SK-N-SH (cell line): ENCODE results near the gene NBL1. TPM values are rescaled to one million over a fixed set of nuclear protein-coding genes. Genes with fewer than 3 reads are reported as not detected.

Source experiments
- CTCF ChIA-PET: fragments of 300-600, 350-600 bp; formaldehyde crosslinking; extraction: SDS; loops from one replicate; lab custom pipeline; 2021; lab: Yijun Ruan, JAX
- POLR2A ChIA-PET: fragments of 350-600 bp; sonication (Branson Sonifier 250); formaldehyde crosslinking; extraction: SDS; loops from one replicate; lab custom pipeline; 2020; ENCODE audit warnings: antibody characterized with exemption, inconsistent platforms; lab: Yijun Ruan, JAX
- DNase-seq: peaks from one replicate; pipeline ENCODE4 v3.0.0; 2012
- H2AFZ ChIP-seq: fragments of 200-600 bp; sonication (generic); 2 replicates; pipeline ENCODE4 v1.8.1; 2016; ENCODE audit warnings: antibody characterized with exemption, mild to moderate bottlenecking, low read depth
- H3F3A ChIP-seq: fragments of 200-600 bp; sonication (generic); replicated peaks from 2 replicates; pipeline ENCODE3; 2016; ENCODE audit warnings: antibody characterized with exemption, mild to moderate bottlenecking; ENCODE audit not compliant: insufficient read depth
- H3K27ac ChIP-seq, 2 experiments: fragments of 200-500 bp in 1 of 2; fragments of 200-600 bp in 1 of 2; sonication (Bioruptor generic) in 1 of 2; sonication (generic), shearing (Covaris generic) in 1 of 2; 2 replicates each; pipeline versions ENCODE4 v1.5.1 to v1.6.1; 2014 to 2016; ENCODE audit warnings: low read depth in 2 of 2, inconsistent platforms in 1 of 2, low read length in 1 of 2, mild to moderate bottlenecking in 1 of 2, mixed read lengths in 1 of 2
- H3K27me3 ChIP-seq: fragments of 200-600 bp; sonication (generic), shearing (Covaris generic); 2 replicates; pipeline ENCODE4 v1.6.1; 2016; ENCODE audit warnings: mixed run types; ENCODE audit not compliant: insufficient read depth
- H3K36me3 ChIP-seq, 2 experiments: fragments of 200-500 bp in 1 of 2; fragments of 200-600 bp in 1 of 2; sonication (Bioruptor generic) in 1 of 2; sonication (generic) in 1 of 2; replicated peaks in 1 of 2; 2 replicates each; pipeline versions ENCODE3 to v1.5.1; 2014 to 2016; ENCODE audit warnings: low read length in 1 of 2, mild to moderate bottlenecking in 1 of 2; ENCODE audit not compliant: insufficient read depth in 2 of 2, control insufficient read depth in 1 of 2
- H3K4me1 ChIP-seq, 2 experiments: fragments of 200-500 bp in 1 of 2; fragments of 200-600 bp in 1 of 2; sonication (Bioruptor generic) in 1 of 2; sonication (generic), shearing (Covaris generic) in 1 of 2; 2 replicates each; pipeline versions ENCODE4 v1.5.1 to v1.6.1; 2014 to 2016; ENCODE audit warnings: low read depth in 1 of 2, low read length in 1 of 2, mixed run types in 1 of 2; ENCODE audit not compliant: insufficient read depth in 2 of 2, control insufficient read depth in 1 of 2
- H3K4me2 ChIP-seq: fragments of 200-600 bp; sonication (generic), shearing (Covaris generic); 2 replicates; pipeline ENCODE4 v1.6.1; 2017; ENCODE audit warnings: mixed run types
- H3K4me3 ChIP-seq, 2 experiments: fragments of 200-500 bp in 1 of 2; fragments of 200-600 bp in 1 of 2; sonication (Bioruptor generic) in 1 of 2; sonication (generic), shearing (Covaris generic) in 1 of 2; 2 replicates each; pipeline versions ENCODE4 v1.5.1 to v1.8.1; 2014 to 2016; ENCODE audit warnings: low read depth in 2 of 2, inconsistent platforms in 1 of 2, low read length in 1 of 2, mild to moderate bottlenecking in 1 of 2, mixed read lengths in 1 of 2, moderate library complexity in 1 of 2
- H3K79me2 ChIP-seq: fragments of 200-600 bp; sonication (generic); 2 replicates; pipeline ENCODE4 v1.8.1; 2017; ENCODE audit warnings: mild to moderate bottlenecking; ENCODE audit not compliant: insufficient read depth
- H3K9ac ChIP-seq: fragments of 200-600 bp; sonication (generic); 2 replicates; pipeline ENCODE4 v1.6.1; 2017; ENCODE audit warnings: mixed run types
- H3K9me2 ChIP-seq: fragments of 200-600 bp; sonication (generic); 2 replicates; pipeline ENCODE4 v1.6.1; 2017; ENCODE audit warnings: mixed run types
- H3K9me3 ChIP-seq: fragments of 200-600 bp; sonication (generic); 2 replicates; pipeline ENCODE4 v1.6.1; 2017; ENCODE audit warnings: mixed run types, mild to moderate bottlenecking, moderate library complexity
- H4K20me1 ChIP-seq: fragments of 200-600 bp; sonication (generic); 2 replicates; pipeline ENCODE4 v1.6.1; 2017; ENCODE audit warnings: mild to moderate bottlenecking, mixed run types; ENCODE audit not compliant: insufficient read depth
- CHD2 ChIP-seq: fragments of 150-350 bp; IDR thresholded peaks from 2 replicates; pipeline ENCODE4 v1.6.1; 2018; ENCODE audit warnings: low read length; ENCODE audit not compliant: partially characterized antibody
- ELF1 ChIP-seq: IDR thresholded peaks from 2 replicates; pipeline ENCODE4 v1.4.0; 2012
- FOXJ3 ChIP-seq: sonication (generic); formaldehyde crosslinking; IDR thresholded peaks from 2 replicates; pipeline ENCODE4 v1.5.1; 2020; ENCODE audit warnings: mild to moderate bottlenecking, missing genetic modification reagents
- FOXM1 ChIP-seq: IDR thresholded peaks from 2 replicates; pipeline ENCODE4 v1.4.0; 2012; ENCODE audit warnings: low read depth, mild to moderate bottlenecking
- GATA2 ChIP-seq: sonication (generic); formaldehyde crosslinking; IDR thresholded peaks from 2 replicates; pipeline ENCODE4 v1.5.0; 2020; ENCODE audit warnings: mild to moderate bottlenecking, missing genetic modification reagents
- MEF2A ChIP-seq: IDR thresholded peaks from 2 replicates; pipeline ENCODE4 v1.4.0; 2012; ENCODE audit warnings: low read depth, borderline replicate concordance
- NFIC ChIP-seq: IDR thresholded peaks from 2 replicates; pipeline ENCODE4 v1.4.0; 2012; ENCODE audit warnings: borderline replicate concordance
- NRF1 ChIP-seq: IDR thresholded peaks from 2 replicates; pipeline ENCODE4 v1.6.1; 2012; ENCODE audit warnings: low read depth, mild to moderate bottlenecking, low read length
- RAD21 ChIP-seq: IDR thresholded peaks from 2 replicates; pipeline ENCODE4 v1.6.1; 2012; ENCODE audit warnings: mild to moderate bottlenecking, low read length
- WGBS: methylation state at CpG from one replicate; pipeline ENCODE4 v1.1.6; 2017; ENCODE audit warnings: low lambda C conversion rate; 5-methylcytosine and 5-hydroxymethylcytosine counted together
- polyA plus RNA-seq, 3 experiments: library from polyadenylated mRNA; depleted of rRNA; stranded (reverse); fragments of >200 nt; gene quantifications; 2 replicates each; pipeline ENCODE4 v1.2.3, GENCODE V29; 2012
- TF ChIP-seq, protein P1 (sequence below): IDR thresholded peaks from 2 replicates; pipeline ENCODE4 v1.4.0; 2012; ENCODE audit warnings: low read depth, borderline replicate concordance
- TF ChIP-seq, protein P2 (sequence below): IDR thresholded peaks from 2 replicates; pipeline ENCODE4 v1.6.1; 2012; ENCODE audit warnings: mild to moderate bottlenecking, low read depth, low read length, moderate library complexity
- TF ChIP-seq, protein P3 (sequence below): IDR thresholded peaks from 2 replicates; pipeline ENCODE4 v1.4.0; 2012; ENCODE audit warnings: low read depth

Gene NBL1
- polyA plus RNA-seq, 1 of the 3 experiments (the other 2 are of a cell fraction): 36.1 TPM

DNA sequence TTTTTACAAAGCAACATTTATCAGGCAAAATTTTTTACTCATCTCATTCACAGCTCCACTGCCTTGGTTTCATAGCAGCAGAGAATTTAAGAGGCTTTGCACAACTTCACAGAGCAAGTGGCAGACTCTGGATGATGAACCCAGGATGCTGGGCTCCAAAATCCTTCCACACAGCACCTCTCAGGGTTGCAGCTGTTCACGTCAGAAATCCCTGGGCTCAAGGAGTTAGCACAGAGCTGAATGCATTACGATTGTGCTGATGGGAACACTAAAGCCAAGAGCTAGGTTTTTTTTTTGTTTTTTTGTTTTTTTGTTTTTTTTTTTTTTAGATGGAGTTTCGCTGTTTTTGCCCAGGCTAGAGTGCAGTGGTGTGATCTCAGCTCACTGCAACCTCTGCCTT, 18.2 kb downstream of the NBL1 start:
- Histone ChIP-seq H3K9me2 (no peaks in the 10 kb centered on the region), H4K20me1 (no peaks in the 10 kb centered on the region), H3K4me1 (peaks cover 0 to 6% of the 10 kb centered on the region in 2 experiments; a peak in 1 of 4 replicates), H2AFZ (no peak overlapping the region), H3K36me3 (no peaks in the 10 kb centered on the region), H3K4me2 (no peak overlapping the region), H3F3A (no peaks in the 10 kb centered on the region), H3K27me3 (no peaks in the 10 kb centered on the region; the same call in 1 of the 2 replicates), H3K9me3 (no peaks in the 10 kb centered on the region), H3K79me2 (no peaks in the 10 kb centered on the region), H3K27ac (no peak overlapping the region), H3K4me3 (no peak overlapping the region), H3K9ac (no peak overlapping the region)
- ChIA-PET CTCF (interaction anchor here (0.6 to 33.1 kb wide), 55 partner anchors 9 to 411 kb away, joined by 3 to 553 read pairs (median 4); partner anchors contain the start of genes EMC1, MRTO4, OTUD3 and RNF186), POLR2A (interaction anchor here (1.8 kb wide), 1 partner anchor 42 kb away, joined by 7 read pairs; no protein-coding TSS in a partner anchor)
- WGBS: 75% methylated on average over 3 of the region's 3 CpGs
- no peak for DNase-seq
- TF ChIP-seq NRF1: no peak
- TF ChIP-seq FOXJ3 (CRISPR knock-in tag): no peak
- TF ChIP-seq ELF1: no peak
- TF ChIP-seq, protein P1, sequence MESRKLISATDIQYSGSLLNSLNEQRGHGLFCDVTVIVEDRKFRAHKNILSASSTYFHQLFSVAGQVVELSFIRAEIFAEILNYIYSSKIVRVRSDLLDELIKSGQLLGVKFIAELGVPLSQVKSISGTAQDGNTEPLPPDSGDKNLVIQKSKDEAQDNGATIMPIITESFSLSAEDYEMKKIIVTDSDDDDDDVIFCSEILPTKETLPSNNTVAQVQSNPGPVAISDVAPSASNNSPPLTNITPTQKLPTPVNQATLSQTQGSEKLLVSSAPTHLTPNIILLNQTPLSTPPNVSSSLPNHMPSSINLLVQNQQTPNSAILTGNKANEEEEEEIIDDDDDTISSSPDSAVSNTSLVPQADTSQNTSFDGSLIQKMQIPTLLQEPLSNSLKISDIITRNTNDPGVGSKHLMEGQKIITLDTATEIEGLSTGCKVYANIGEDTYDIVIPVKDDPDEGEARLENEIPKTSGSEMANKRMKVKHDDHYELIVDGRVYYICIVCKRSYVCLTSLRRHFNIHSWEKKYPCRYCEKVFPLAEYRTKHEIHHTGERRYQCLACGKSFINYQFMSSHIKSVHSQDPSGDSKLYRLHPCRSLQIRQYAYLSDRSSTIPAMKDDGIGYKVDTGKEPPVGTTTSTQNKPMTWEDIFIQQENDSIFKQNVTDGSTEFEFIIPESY: no peak
- TF ChIP-seq, protein P2, sequence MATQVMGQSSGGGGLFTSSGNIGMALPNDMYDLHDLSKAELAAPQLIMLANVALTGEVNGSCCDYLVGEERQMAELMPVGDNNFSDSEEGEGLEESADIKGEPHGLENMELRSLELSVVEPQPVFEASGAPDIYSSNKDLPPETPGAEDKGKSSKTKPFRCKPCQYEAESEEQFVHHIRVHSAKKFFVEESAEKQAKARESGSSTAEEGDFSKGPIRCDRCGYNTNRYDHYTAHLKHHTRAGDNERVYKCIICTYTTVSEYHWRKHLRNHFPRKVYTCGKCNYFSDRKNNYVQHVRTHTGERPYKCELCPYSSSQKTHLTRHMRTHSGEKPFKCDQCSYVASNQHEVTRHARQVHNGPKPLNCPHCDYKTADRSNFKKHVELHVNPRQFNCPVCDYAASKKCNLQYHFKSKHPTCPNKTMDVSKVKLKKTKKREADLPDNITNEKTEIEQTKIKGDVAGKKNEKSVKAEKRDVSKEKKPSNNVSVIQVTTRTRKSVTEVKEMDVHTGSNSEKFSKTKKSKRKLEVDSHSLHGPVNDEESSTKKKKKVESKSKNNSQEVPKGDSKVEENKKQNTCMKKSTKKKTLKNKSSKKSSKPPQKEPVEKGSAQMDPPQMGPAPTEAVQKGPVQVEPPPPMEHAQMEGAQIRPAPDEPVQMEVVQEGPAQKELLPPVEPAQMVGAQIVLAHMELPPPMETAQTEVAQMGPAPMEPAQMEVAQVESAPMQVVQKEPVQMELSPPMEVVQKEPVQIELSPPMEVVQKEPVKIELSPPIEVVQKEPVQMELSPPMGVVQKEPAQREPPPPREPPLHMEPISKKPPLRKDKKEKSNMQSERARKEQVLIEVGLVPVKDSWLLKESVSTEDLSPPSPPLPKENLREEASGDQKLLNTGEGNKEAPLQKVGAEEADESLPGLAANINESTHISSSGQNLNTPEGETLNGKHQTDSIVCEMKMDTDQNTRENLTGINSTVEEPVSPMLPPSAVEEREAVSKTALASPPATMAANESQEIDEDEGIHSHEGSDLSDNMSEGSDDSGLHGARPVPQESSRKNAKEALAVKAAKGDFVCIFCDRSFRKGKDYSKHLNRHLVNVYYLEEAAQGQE: no peak
- no peak for TF ChIP-seq FOXM1
- TF ChIP-seq, protein P3, sequence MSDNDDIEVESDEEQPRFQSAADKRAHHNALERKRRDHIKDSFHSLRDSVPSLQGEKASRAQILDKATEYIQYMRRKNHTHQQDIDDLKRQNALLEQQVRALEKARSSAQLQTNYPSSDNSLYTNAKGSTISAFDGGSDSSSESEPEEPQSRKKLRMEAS: no peak
- no peak for TF ChIP-seq GATA2 (CRISPR knock-in tag)
- no peak for TF ChIP-seq RAD21
- TF ChIP-seq MEF2A: no peak
- no peak for TF ChIP-seq CHD2
- TF ChIP-seq NFIC: no peak
